Liver (tissue), 9 donors: ENCODE results near the gene CYP2J2. TPM values are rescaled to one million over a fixed set of nuclear protein-coding genes. Genes with fewer than 3 reads are reported as not detected.

Source experiments
- DNase-seq: peaks from one replicate; pipeline ENCODE4 v3.0.0-alpha.2; 2017; ENCODE audit warnings: low spot score
- H3K27ac ChIP-seq, 2 donors: one replicate each; pipeline ENCODE4 v1.7.0; 2013; ENCODE audit warnings: inconsistent platforms in 2 of 2, low read length in 2 of 2, control low read depth in 1 of 2, low read depth in 1 of 2, mild to moderate bottlenecking in 1 of 2
- H3K27me3 ChIP-seq, 4 donors: one replicate each; pipeline versions ENCODE4 v1.6.1 to v1.7.0; 2013; ENCODE audit warnings: low read length in 3 of 4, inconsistent platforms in 1 of 4, mild to moderate bottlenecking in 1 of 4, moderate library complexity in 1 of 4; ENCODE audit not compliant: control insufficient read depth in 4 of 4, insufficient read depth in 4 of 4
- H3K36me3 ChIP-seq, 4 donors: one replicate each; pipeline versions ENCODE4 v1.6.1 to v1.7.0; 2013; ENCODE audit warnings: low read length in 3 of 4, mild to moderate bottlenecking in 3 of 4, low read depth in 1 of 4, moderate library complexity in 1 of 4; ENCODE audit not compliant: control insufficient read depth in 4 of 4, insufficient read depth in 3 of 4
- H3K4me1 ChIP-seq, 4 donors: one replicate each; pipeline versions ENCODE4 v1.6.1 to v1.7.0; 2013; ENCODE audit warnings: low read length in 3 of 4, mild to moderate bottlenecking in 3 of 4, moderate library complexity in 1 of 4; ENCODE audit not compliant: control insufficient read depth in 4 of 4, insufficient read depth in 4 of 4
- H3K4me3 ChIP-seq, 3 donors: one replicate each; pipeline versions ENCODE4 v1.6.1 to v1.7.0; 2013; ENCODE audit warnings: low read length in 3 of 3, control low read depth in 1 of 3, low read depth in 1 of 3, mild to moderate bottlenecking in 1 of 3
- H3K9ac ChIP-seq, 2 donors: one replicate each; pipeline ENCODE4 v1.7.0; 2013; ENCODE audit warnings: low read length in 2 of 2, mild to moderate bottlenecking in 2 of 2, moderate library complexity in 2 of 2, control low read depth in 1 of 2, low read depth in 1 of 2
- H3K9me3 ChIP-seq, 4 donors: one replicate each; pipeline versions ENCODE4 v1.6.1 to v1.7.0; 2013; ENCODE audit warnings: low read length in 3 of 4; ENCODE audit not compliant: control insufficient read depth in 4 of 4
- FOXA2 ChIP-seq: IDR thresholded peaks from 2 replicates; pipeline ENCODE4 v1.6.1; 2016; ENCODE audit warnings: antibody characterized with exemption
- GABPA ChIP-seq, 2 donors: IDR thresholded peaks in 1 of 2; conservative IDR thresholded peaks in 1 of 2; 2 replicates each; pipeline ENCODE4 v1.6.1; 2016; ENCODE audit warnings: antibody characterized with exemption in 2 of 2, mild to moderate bottlenecking in 1 of 2, moderate library complexity in 1 of 2
- HNF4A ChIP-seq, 2 donors: conservative IDR thresholded peaks; 2 replicates each; pipeline ENCODE4 v1.6.1; 2016; ENCODE audit warnings: antibody characterized with exemption in 2 of 2, mild to moderate bottlenecking in 2 of 2
- HNF4G ChIP-seq: IDR thresholded peaks from 2 replicates; pipeline ENCODE4 v1.6.1; 2016; ENCODE audit warnings: antibody characterized with exemption
- NR2F2 ChIP-seq: IDR thresholded peaks from 2 replicates; pipeline ENCODE4 v1.6.1; 2016; ENCODE audit warnings: antibody characterized with exemption
- RAD21 ChIP-seq, 2 donors: IDR thresholded peaks; 2 replicates each; pipeline ENCODE4 v1.6.1; 2016; ENCODE audit warnings: antibody characterized with exemption in 2 of 2, mild to moderate bottlenecking in 2 of 2
- RXRA ChIP-seq, 2 donors: IDR thresholded peaks; 2 replicates each; pipeline ENCODE4 v1.6.1; 2017 to 2018; ENCODE audit warnings: antibody characterized with exemption in 2 of 2, mild to moderate bottlenecking in 1 of 2
- SP1 ChIP-seq: IDR thresholded peaks from 2 replicates; pipeline ENCODE4 v1.6.1; 2018; ENCODE audit warnings: antibody characterized with exemption, mild to moderate bottlenecking
- TAF1 ChIP-seq: conservative IDR thresholded peaks from 2 replicates; pipeline ENCODE4 v1.6.1; 2016; ENCODE audit warnings: antibody characterized with exemption, mild to moderate bottlenecking
- WGBS: extraction: QIAGEN DNeasy Blood & Tissue Kit; methylation state at CpG from one replicate; pipeline ENCODE4 v1.1.7; 2013; 5-methylcytosine and 5-hydroxymethylcytosine counted together
- polyA plus RNA-seq, 2 donors: library from polyadenylated mRNA; stranded (reverse) in 1 of 2; unstranded in 1 of 2; fragments of 200-250 nt in 1 of 2; fragments of >200 nt in 1 of 2; fragmentation: Nextera tagmentation in 1 of 2; extraction: Ambion mirVana in 1 of 2; gene quantifications; one replicate each; pipeline versions ENCODE4 v1.2.1 to v1.2.3, GENCODE V29; 2013 to 2015
- total RNA-seq, 2 donors: library from RNA; depleted of rRNA; stranded (reverse); fragments of >200 nt; gene quantifications; one replicate each; pipeline ENCODE4 v1.2.3, GENCODE V29; 2014
- TF ChIP-seq, protein P1 (sequence below): IDR thresholded peaks from 2 replicates; pipeline ENCODE4 v1.6.1; 2016; ENCODE audit warnings: antibody characterized with exemption
- TF ChIP-seq, protein P2 (sequence below): IDR thresholded peaks from 2 replicates; pipeline ENCODE4 v1.6.1; 2016; ENCODE audit warnings: antibody characterized with exemption
- TF ChIP-seq, protein P3 (sequence below): IDR thresholded peaks from 2 replicates; pipeline ENCODE4 v1.6.1; 2016; ENCODE audit warnings: antibody characterized with exemption
- TF ChIP-seq, protein P4 (sequence below): IDR thresholded peaks from 2 replicates; pipeline ENCODE4 v1.6.1; 2016; ENCODE audit warnings: antibody characterized with exemption, mild to moderate bottlenecking
- TF ChIP-seq, protein P5 (sequence below): fragments of 150-350 bp; IDR thresholded peaks from 2 replicates; pipeline ENCODE4 v1.5.1; 2017; ENCODE audit warnings: improper control_type of control experiment, low read depth, low read length; ENCODE audit not compliant: missing input control
- donor health status: healthy.
- donor health status: healthy.
- donor health status: healthy.
- donor health status: healthy.
- donor health status: healthy.

Gene CYP2J2
- total and polyA plus RNA-seq, 4 donors: 29.4 to 77.9 (median 58.9) TPM

DNA sequence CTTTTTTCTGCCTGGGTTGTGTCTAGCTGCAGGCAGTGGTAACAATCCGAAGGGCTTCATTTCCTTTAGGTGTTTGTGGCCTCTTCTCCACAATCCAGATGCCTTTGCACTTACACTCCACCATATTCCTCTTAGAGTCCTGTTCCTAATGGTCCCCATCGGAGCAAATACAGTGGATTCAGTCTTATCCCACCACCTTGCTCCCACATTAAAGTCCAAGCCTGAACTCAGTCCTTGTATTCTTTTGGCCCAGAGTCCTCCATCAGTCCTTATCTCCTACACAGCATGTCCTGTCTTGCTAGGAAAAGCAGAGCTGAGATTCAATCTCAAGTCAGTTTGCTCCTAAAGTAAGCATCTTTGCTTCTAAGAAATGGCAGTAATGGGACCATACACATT lies 8.8 kb downstream of the CYP2J2 start (continued):
- TF ChIP-seq, protein P1, sequence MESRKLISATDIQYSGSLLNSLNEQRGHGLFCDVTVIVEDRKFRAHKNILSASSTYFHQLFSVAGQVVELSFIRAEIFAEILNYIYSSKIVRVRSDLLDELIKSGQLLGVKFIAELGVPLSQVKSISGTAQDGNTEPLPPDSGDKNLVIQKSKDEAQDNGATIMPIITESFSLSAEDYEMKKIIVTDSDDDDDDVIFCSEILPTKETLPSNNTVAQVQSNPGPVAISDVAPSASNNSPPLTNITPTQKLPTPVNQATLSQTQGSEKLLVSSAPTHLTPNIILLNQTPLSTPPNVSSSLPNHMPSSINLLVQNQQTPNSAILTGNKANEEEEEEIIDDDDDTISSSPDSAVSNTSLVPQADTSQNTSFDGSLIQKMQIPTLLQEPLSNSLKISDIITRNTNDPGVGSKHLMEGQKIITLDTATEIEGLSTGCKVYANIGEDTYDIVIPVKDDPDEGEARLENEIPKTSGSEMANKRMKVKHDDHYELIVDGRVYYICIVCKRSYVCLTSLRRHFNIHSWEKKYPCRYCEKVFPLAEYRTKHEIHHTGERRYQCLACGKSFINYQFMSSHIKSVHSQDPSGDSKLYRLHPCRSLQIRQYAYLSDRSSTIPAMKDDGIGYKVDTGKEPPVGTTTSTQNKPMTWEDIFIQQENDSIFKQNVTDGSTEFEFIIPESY: no peak
- TF ChIP-seq, protein P2, sequence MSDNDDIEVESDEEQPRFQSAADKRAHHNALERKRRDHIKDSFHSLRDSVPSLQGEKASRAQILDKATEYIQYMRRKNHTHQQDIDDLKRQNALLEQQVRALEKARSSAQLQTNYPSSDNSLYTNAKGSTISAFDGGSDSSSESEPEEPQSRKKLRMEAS: no peak
- TF ChIP-seq HNF4A (conservative IDR thresholded peaks at IDR 0.05) (no peak), HNF4G (no peak)
- TF ChIP-seq, protein P3, sequence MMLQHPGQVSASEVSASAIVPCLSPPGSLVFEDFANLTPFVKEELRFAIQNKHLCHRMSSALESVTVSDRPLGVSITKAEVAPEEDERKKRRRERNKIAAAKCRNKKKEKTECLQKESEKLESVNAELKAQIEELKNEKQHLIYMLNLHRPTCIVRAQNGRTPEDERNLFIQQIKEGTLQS: no peak

DNA sequence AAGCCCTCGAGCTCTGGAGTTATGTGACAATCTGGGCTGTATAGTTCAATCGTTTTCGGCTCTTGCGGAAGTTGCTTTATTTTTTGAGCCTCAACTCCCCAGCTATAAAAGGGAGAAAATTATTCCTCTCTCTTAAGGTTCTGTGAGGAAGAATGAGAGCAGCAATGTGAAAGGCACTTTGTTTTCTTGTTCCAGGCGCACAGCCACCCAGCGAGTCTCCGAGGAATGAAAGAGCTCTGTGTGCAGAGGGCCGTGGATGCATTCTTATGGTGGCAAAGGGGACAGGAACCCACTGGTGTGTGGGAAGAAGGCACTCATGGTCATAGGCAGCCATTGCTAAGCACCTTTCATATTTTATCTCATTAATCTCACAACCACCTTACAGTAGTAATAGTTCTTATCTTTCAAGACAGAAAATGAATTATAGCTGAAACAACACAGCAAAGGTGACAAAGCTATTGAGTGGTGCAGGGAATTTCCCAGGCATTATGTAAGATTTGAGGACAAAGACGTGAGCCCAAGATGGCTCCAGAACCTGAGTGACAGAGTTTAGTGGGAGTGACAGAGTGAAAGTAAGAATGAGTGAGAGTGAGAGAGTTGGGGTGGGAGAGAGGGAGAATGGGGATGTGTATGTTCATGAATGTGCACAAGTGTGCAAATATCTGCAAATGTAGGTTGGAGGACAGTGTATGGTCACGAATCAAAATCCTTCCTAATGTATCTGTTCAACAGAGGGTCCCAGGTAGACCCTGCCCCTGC lies 9.4 kb downstream of the CYP2J2 start:
- H3K9ac ChIP-seq: no peak overlapping the region
- peaks cover 0 to 9% (median 6%) of the 10 kb centered on the region in 4 donors for H3K36me3 ChIP-seq
- WGBS: 92% methylated on average over 10 of the region's 10 CpGs
- no peaks in the 10 kb centered on the region for H3K9me3 ChIP-seq
- H3K4me3 ChIP-seq: no peak overlapping the region
- no peak overlapping the region for H3K27ac ChIP-seq
- TF ChIP-seq RXRA (IDR thresholded peaks at IDR 0.05) (no peak), RAD21 (IDR thresholded peaks at IDR 0.05) (no peak), NR2F2 (no peak), TAF1 (no peak), GABPA (IDR thresholded peaks at IDR 0.05 in 1 of 2, conservative IDR thresholded peaks at IDR 0.05 in 1 of 2) (no peak), FOXA2 (no peak), HNF4G (no peak), HNF4A (conservative IDR thresholded peaks at IDR 0.05) (no peak), SP1 (no peak)
- TF ChIP-seq, protein P1: no peak
- TF ChIP-seq, protein P3: no peak
- TF ChIP-seq, protein P2: no peak
- TF ChIP-seq, protein P4, sequence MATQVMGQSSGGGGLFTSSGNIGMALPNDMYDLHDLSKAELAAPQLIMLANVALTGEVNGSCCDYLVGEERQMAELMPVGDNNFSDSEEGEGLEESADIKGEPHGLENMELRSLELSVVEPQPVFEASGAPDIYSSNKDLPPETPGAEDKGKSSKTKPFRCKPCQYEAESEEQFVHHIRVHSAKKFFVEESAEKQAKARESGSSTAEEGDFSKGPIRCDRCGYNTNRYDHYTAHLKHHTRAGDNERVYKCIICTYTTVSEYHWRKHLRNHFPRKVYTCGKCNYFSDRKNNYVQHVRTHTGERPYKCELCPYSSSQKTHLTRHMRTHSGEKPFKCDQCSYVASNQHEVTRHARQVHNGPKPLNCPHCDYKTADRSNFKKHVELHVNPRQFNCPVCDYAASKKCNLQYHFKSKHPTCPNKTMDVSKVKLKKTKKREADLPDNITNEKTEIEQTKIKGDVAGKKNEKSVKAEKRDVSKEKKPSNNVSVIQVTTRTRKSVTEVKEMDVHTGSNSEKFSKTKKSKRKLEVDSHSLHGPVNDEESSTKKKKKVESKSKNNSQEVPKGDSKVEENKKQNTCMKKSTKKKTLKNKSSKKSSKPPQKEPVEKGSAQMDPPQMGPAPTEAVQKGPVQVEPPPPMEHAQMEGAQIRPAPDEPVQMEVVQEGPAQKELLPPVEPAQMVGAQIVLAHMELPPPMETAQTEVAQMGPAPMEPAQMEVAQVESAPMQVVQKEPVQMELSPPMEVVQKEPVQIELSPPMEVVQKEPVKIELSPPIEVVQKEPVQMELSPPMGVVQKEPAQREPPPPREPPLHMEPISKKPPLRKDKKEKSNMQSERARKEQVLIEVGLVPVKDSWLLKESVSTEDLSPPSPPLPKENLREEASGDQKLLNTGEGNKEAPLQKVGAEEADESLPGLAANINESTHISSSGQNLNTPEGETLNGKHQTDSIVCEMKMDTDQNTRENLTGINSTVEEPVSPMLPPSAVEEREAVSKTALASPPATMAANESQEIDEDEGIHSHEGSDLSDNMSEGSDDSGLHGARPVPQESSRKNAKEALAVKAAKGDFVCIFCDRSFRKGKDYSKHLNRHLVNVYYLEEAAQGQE: no peak
- TF ChIP-seq, protein P5, sequence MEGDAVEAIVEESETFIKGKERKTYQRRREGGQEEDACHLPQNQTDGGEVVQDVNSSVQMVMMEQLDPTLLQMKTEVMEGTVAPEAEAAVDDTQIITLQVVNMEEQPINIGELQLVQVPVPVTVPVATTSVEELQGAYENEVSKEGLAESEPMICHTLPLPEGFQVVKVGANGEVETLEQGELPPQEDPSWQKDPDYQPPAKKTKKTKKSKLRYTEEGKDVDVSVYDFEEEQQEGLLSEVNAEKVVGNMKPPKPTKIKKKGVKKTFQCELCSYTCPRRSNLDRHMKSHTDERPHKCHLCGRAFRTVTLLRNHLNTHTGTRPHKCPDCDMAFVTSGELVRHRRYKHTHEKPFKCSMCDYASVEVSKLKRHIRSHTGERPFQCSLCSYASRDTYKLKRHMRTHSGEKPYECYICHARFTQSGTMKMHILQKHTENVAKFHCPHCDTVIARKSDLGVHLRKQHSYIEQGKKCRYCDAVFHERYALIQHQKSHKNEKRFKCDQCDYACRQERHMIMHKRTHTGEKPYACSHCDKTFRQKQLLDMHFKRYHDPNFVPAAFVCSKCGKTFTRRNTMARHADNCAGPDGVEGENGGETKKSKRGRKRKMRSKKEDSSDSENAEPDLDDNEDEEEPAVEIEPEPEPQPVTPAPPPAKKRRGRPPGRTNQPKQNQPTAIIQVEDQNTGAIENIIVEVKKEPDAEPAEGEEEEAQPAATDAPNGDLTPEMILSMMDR: no peak
- no peak for DNase-seq
- H3K27me3 ChIP-seq: no peaks in the 10 kb centered on the region
- peaks cover 5 to 9% (median 8%) of the 10 kb centered on the region in 4 donors for H3K4me1 ChIP-seq
